GM19372 (cell line): Measurements from ENCODE around the gene PRELID1.

ENCODE experiments used
- ATAC-seq: cut with Tn5 transposase; IDR thresholded peaks from one replicate; pipeline ENCODE4 v1.9.1; 2021; ENCODE audit warnings: mild to moderate bottlenecking, low read depth, moderate library complexity; ENCODE audit not compliant: unreplicated experiment

The PRELID1 gene

GRCh38 chr5:177312649-177313181 is 9.1 kb downstream of the PRELID1 start:
- peak; percentile 12 for ATAC-seq

- no peak for ATAC-seq
Measured at GRCh38 chr5:177313561-177314259, 10.1 kb downstream of the PRELID1 start.

DNA sequence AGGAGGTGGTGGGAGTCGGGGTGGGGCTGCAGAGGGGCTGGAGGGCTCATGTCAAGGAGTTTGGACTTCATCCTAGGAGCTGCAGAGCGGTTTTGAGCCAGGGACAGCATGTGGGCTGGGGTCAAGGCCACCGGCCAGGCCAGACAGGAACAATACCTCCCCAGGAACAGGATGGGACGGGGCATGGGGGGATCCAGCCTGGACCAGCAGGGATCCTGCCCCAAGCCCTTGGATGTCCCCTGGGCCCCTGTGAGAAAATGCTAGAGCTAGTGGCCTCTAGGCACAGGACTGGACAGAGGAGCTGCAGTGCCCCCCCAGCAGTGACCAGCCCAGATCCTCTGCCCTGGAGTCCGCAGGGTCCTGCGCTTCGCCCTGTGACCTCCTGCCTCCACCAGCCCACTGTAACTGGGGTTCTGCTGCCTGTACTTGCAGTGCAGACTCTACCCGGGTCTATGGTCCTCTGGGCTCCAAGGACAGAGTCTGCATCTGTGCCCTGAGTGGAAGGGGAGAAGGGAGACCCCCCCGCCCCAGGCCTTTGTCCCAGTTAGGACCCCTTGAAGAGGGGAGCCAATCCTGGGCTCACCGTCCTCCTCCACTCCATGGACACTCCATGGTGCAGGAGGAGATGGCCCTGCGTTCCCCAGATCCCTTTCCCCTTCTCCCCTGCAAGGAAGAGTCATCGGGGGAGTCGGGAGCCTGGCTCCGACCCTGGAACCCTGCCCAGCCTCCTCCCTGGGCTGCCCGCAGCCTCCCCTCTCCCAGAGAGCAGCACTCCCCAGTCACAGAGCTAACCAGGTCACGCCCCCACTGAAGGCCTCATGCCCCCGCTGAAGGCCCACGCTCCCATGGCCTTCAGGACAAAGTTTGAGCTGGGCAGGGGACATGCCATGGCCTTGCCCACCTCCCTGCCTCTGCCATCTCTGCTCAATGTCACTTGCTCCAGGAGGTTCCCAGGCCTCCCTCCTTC is 11.1 kb downstream of the PRELID1 start:
- no peak for ATAC-seq

GRCh38 chr5:177315411-177315810 is 11.8 kb downstream of the PRELID1 start:
- ATAC-seq = no peak

GRCh38 chr5:177316005-177316404 is 12.4 kb downstream of the PRELID1 start:
- no peak for ATAC-seq

- no peak for ATAC-seq
Measured at GRCh38 chr5:177317959-177318377, 14.4 kb downstream of the PRELID1 start.

- no peak for ATAC-seq
Measured at GRCh38 chr5:177319913-177320588, 16.5 kb downstream of the PRELID1 start.

- no peak for ATAC-seq
Measured at GRCh38 chr5:177320879-177321278, 17.3 kb downstream of the PRELID1 start.

DNA sequence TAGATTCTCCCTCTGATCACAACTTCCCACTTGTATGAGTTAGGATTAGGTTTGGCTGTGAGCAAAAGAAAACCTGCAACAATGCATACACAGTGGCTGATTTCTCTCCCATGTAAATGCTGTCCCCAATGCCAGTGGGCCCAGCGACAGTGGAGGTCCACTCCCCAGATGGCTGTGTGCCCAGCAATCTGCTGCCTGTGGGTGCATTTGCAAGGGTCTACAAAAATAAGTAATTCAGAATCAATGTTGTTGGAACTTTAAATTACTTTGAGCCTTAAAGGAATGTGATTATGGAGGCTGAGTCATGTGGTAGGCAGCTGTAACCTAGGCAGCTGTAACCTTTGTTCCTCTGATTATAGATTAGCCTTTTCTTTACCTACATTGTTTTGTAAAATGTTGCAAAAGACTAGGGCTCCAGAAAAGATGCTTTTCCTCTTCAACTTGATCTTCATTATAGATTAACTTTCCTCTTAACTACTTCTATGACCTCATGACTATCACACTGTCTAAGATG is 22.3 kb downstream of the PRELID1 start:
- ATAC-seq = no peak

GRCh38 chr5:177327539-177328522 is 24.2 kb downstream of the PRELID1 start:
- ATAC-seq = no peak

GRCh38 chr5:177328545-177329231 is 25.1 kb downstream of the PRELID1 start:
- ATAC-seq = no peak

DNA sequence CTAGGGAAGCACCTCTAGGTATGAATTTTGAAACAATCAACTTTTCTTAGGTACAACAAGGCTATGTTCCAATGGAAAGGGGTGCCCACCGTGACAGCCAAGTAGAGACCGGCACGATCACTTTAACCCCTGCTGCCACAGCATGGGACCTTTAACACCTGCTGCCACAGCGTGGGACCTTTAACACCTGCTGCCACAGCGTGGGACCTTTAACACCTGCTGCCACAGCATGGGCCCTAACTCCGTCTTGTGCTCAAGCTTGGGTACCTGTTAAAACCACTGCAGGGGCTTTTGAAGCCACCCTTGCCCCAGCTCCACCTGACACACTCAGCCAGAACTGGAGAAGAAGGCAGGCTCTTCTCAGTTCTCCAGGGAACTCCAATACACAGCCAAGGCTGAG is 26.3 kb downstream of the PRELID1 start:
- ATAC-seq = no peak

- no peak for ATAC-seq
Measured at GRCh38 chr5:177330991-177331842, 27.6 kb downstream of the PRELID1 start.

DNA sequence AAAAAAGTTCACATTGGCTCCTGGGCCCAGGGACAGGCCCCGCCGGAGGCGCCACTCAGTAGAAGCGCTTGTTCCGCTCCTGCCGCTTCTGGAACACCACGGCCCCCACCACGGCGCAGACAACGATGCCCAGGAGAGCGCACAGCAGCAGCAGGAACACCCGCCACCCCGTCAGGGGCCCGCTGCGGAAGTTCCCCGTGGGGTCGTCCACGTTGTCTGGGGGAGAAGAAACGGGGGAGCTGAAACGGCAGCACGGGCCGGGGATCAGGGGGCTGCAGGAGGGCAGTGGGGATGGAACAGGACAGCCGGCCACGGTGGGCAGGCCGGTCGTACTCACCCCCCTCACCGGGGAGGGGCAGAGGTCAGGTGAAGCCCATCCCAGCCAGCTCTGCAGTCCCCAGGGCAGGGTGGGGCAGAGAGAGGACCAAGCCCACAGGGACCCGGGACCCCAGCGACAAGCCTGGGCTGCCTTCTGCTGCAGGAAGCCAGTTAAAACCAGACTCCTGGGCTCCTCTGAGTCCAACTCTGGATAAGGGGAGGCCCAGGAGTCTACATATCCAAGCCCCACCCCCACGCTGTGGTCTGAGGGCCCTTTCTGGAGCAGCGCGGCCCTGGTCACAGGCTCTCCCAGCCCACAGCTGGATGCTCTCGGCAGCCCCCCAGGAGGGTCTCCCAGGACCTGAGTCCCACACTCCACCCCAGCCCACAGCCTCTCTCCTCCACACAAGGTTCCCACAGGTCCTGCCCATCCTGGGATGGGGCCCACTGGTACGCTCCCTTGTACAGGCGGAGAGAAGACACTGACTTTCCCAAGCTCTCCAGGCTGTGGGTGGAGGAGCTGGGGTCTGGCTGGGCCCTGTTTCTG is 28.7 kb downstream of the PRELID1 start:
- ATAC-seq = no peak

DNA sequence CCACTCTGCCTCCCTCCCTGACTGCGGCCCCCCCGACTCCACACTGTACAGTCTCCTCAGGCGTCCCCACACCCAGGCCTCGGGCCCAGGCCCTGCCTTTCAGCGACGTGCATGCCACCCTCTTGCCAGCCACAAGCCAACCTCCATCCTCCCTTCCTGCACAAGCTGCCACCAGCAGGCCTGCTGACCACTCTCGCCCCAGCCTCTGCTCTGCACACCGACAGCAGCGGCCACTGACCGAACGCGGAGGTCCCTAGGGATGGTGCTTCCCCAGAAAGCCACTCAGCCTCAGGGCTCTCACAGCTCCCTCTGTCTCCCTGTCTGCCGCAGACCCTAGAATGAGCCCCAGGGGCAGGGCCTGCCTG is 29.3 kb downstream of the PRELID1 start:
- no peak for ATAC-seq

GRCh38 chr5:177333420-177334154 is 30.0 kb downstream of the PRELID1 start:
- no peak for ATAC-seq
